Activated CD8-positive, alpha-beta T cell treated with anti-CD3 and anti-CD28 coated beads for 36 hours (primary cell): Measurements from ENCODE around the gene ARHGAP22. TPM values are rescaled to one million over a fixed set of nuclear protein-coding genes. Genes with fewer than 3 reads are reported as not detected.

Source experiments
- ATAC-seq: fragments of 200-7000 bp; cut with Tn5 transposase; one replicate; pipeline ENCODE4 v1.10.0; 2021; ENCODE audit warnings: mild to moderate bottlenecking, moderate library complexity
- CTCF ChIA-PET: fragments of 350-600 bp; sonication (Branson Sonifier 250); formaldehyde crosslinking; loops from one replicate; lab custom pipeline; 2021; ENCODE audit warnings: antibody characterized with exemption; lab: Charles Lee
- POLR2A ChIA-PET: fragments of 350-600 bp; sonication (Branson Sonifier 250); formaldehyde crosslinking; loops from one replicate; lab custom pipeline; 2021; ENCODE audit warnings: antibody characterized with exemption; lab: Charles Lee
- DNase-seq: peaks from one replicate; pipeline ENCODE4 v3.0.0-alpha.2; 2020
- H3K27ac Mint-ChIP-seq: one replicate; pipeline ENCODE4 v1.8.0; 2021; ENCODE audit warnings: mild to moderate bottlenecking, mixed read lengths
- H3K27me3 Mint-ChIP-seq: one replicate; pipeline ENCODE4 v1.8.0; 2021; ENCODE audit warnings: mixed read lengths
- H3K36me3 Mint-ChIP-seq: one replicate; pipeline ENCODE4 v1.8.0; 2021; ENCODE audit warnings: low read depth, mixed read lengths
- H3K4me1 Mint-ChIP-seq: one replicate; pipeline ENCODE4 v1.8.0; 2021; ENCODE audit warnings: low read depth, mixed read lengths
- H3K4me3 Mint-ChIP-seq: one replicate; pipeline ENCODE4 v1.8.0; 2021; ENCODE audit warnings: mild to moderate bottlenecking, moderate library complexity, mixed read lengths
- H3K9me3 Mint-ChIP-seq: one replicate; pipeline ENCODE4 v1.8.0; 2021; ENCODE audit warnings: mixed read lengths
- CTCF ChIP-seq: fragments of 200-600 bp; IDR thresholded peaks from one replicate; pipeline ENCODE4 v1.8.0; 2022; ENCODE audit warnings: antibody characterized with exemption, mild to moderate bottlenecking
- intact Hi-C: fragments of 100-400 bp; cut with micrococcal nuclease; formaldehyde crosslinking; loops from one replicate; pipeline ENCODE4 v1.10.0; 2022
- total RNA-seq, 2 experiments: library from RNA; stranded (reverse); gene quantifications; one replicate each; pipeline ENCODE4 v1.2.3, GENCODE V29; 2021

Gene ARHGAP22
- total RNA-seq, 2 experiments from 2014 or later = not detected

- no peaks in the 10 kb centered on the region for H3K27me3 Mint-ChIP-seq
These were observed 6.5 kb downstream of the ARHGAP22 start for GRCh38 chr10:48598243-48598935.

GRCh38 chr10:48595539-48595932 lies 9.3 kb downstream of the ARHGAP22 start:
- Mint-ChIP-seq H3K9me3 (no peaks in the 10 kb centered on the region), H3K27ac (no peak overlapping the region), H3K4me3 (no peak overlapping the region), H3K27me3 (no peaks in the 10 kb centered on the region), H3K36me3 (no peaks in the 10 kb centered on the region), H3K4me1 (no peaks in the 10 kb centered on the region)
- ATAC-seq (no peak), DNase-seq (no peak)
- CTCF ChIA-PET = interaction anchor here (0.8 kb wide), 1 partner anchor 13 kb away, joined by 3 read pairs; no protein-coding TSS in a partner anchor
- TF ChIP-seq CTCF = no peak
- POLR2A ChIA-PET = no interaction called here
- intact Hi-C loops = no loop called here

More at GRCh38 chr10:48598243-48598935, 6.5 kb downstream of the ARHGAP22 start:
- no peak overlapping the region for H3K27ac Mint-ChIP-seq
- DNase-seq = no peak
- no peak for ATAC-seq
- H3K36me3 Mint-ChIP-seq = no peaks in the 10 kb centered on the region
- POLR2A ChIA-PET = no interaction called here
- no peak for TF ChIP-seq CTCF
- CTCF ChIA-PET = interaction anchor here (0.7 to 1.7 kb wide), 2 partner anchors 58 to 60 kb away, joined by 3 to 5 read pairs; no protein-coding TSS in a partner anchor
- H3K4me3 Mint-ChIP-seq = no peak overlapping the region
- intact Hi-C loops = no loop called here
- H3K9me3 Mint-ChIP-seq = no peaks in the 10 kb centered on the region
- H3K4me1 Mint-ChIP-seq = no peaks in the 10 kb centered on the region

- no peaks in the 10 kb centered on the region for H3K27me3 Mint-ChIP-seq
- ATAC-seq (no peak), DNase-seq (no peak)
- no peak overlapping the region for H3K4me3 Mint-ChIP-seq
- H3K36me3 Mint-ChIP-seq = no peaks in the 10 kb centered on the region
- ChIA-PET POLR2A (no interaction called here), CTCF (no interaction called here)
- no peak overlapping the region for H3K27ac Mint-ChIP-seq
- TF ChIP-seq CTCF = no peak
- intact Hi-C loops = no loop called here
- H3K9me3 Mint-ChIP-seq = no peaks in the 10 kb centered on the region
- H3K4me1 Mint-ChIP-seq = no peaks in the 10 kb centered on the region
These were observed 9.9 kb downstream of the ARHGAP22 start for GRCh38 chr10:48594803-48595538.

GRCh38 chr10:48594371-48594770 lies 10.5 kb downstream of the ARHGAP22 start:
- H3K4me1 Mint-ChIP-seq = no peaks in the 10 kb centered on the region
- ATAC-seq = no peak
- no peak overlapping the region for H3K4me3 Mint-ChIP-seq
- H3K27ac Mint-ChIP-seq = no peak overlapping the region
- H3K9me3 Mint-ChIP-seq = no peaks in the 10 kb centered on the region
- CTCF ChIA-PET = interaction anchor here (0.7 kb wide), 1 partner anchor 62 kb away, joined by 4 read pairs; no protein-coding TSS in a partner anchor
- POLR2A ChIA-PET = no interaction called here
- no peaks in the 10 kb centered on the region for H3K36me3 Mint-ChIP-seq
- no peaks in the 10 kb centered on the region for H3K27me3 Mint-ChIP-seq
- no peak for DNase-seq
- intact Hi-C loops = no loop called here
- TF ChIP-seq CTCF = no peak

GRCh38 chr10:48592346-48592745 lies 12.5 kb downstream of the ARHGAP22 start:
- no peaks in the 10 kb centered on the region for H3K27me3 Mint-ChIP-seq
- CTCF ChIA-PET = interaction anchor here (1.3 kb wide), 1 partner anchor 64 kb away, joined by 4 read pairs; no protein-coding TSS in a partner anchor
- no peaks in the 10 kb centered on the region for H3K4me1 Mint-ChIP-seq
- H3K9me3 Mint-ChIP-seq = no peaks in the 10 kb centered on the region
- TF ChIP-seq CTCF = no peak
- POLR2A ChIA-PET = no interaction called here
- ATAC-seq (no peak), DNase-seq (no peak)
- no peak overlapping the region for H3K4me3 Mint-ChIP-seq
- H3K36me3 Mint-ChIP-seq = no peaks in the 10 kb centered on the region
- H3K27ac Mint-ChIP-seq = no peak overlapping the region
- intact Hi-C loops = no loop called here
